ENCODE results near the gene TRPV3.

The TRPV3 gene

GRCh38 chr17:3505008-3505407 is 52.6 kb downstream of the TRPV3 start:
- DNase-seq (ENCODE audit: low spot score) = no peak
- ATAC-seq (ENCODE audit: low read depth) = no peak
- H3K27me3 ChIP-seq (ENCODE audit: insufficient read depth, poor library complexity, severe bottlenecking) = no peaks in the 10 kb centered on the region
- H3K27ac ChIP-seq (ENCODE audit: poor library complexity, severe bottlenecking) = no peak overlapping the region
- no peaks in the 10 kb centered on the region for H3K9me3 ChIP-seq (ENCODE audit: severe bottlenecking)
- no peak for TF ChIP-seq CTCF (IDR thresholded peaks at IDR 0.05; ENCODE audit: poor library complexity, severe bottlenecking)
- no peak overlapping the region for H3K4me3 ChIP-seq (ENCODE audit: severe bottlenecking)
- no peaks in the 10 kb centered on the region for H3K4me1 ChIP-seq (ENCODE audit: insufficient read depth, poor library complexity, severe bottlenecking)
- H3K36me3 ChIP-seq (ENCODE audit: low read depth) = no peaks in the 10 kb centered on the region

GRCh38 chr17:3503285-3503684 is 54.3 kb downstream of the TRPV3 start:
- DNase-seq (ENCODE audit: low spot score) (no peak), ATAC-seq (ENCODE audit: low read depth) (no peak)
- Histone ChIP-seq H3K27me3 (ENCODE audit: insufficient read depth, poor library complexity, severe bottlenecking) (no peaks in the 10 kb centered on the region), H3K4me1 (ENCODE audit: insufficient read depth, poor library complexity, severe bottlenecking) (no peaks in the 10 kb centered on the region), H3K36me3 (ENCODE audit: low read depth) (no peaks in the 10 kb centered on the region), H3K27ac (ENCODE audit: poor library complexity, severe bottlenecking) (no peak overlapping the region), H3K9me3 (ENCODE audit: severe bottlenecking) (no peaks in the 10 kb centered on the region), H3K4me3 (ENCODE audit: severe bottlenecking) (no peak overlapping the region)
- TF ChIP-seq CTCF (IDR thresholded peaks at IDR 0.05; ENCODE audit: poor library complexity, severe bottlenecking) = no peak

GRCh38 chr17:3502466-3502865 is 55.1 kb downstream of the TRPV3 start:
- no peak overlapping the region for H3K27ac ChIP-seq (ENCODE audit: poor library complexity, severe bottlenecking)
- H3K4me1 ChIP-seq (ENCODE audit: insufficient read depth, poor library complexity, severe bottlenecking) = no peaks in the 10 kb centered on the region
- no peak for ATAC-seq (ENCODE audit: low read depth)
- no peak for TF ChIP-seq CTCF (IDR thresholded peaks at IDR 0.05; ENCODE audit: poor library complexity, severe bottlenecking)
- no peaks in the 10 kb centered on the region for H3K27me3 ChIP-seq (ENCODE audit: insufficient read depth, poor library complexity, severe bottlenecking)
- H3K9me3 ChIP-seq (ENCODE audit: severe bottlenecking) = no peaks in the 10 kb centered on the region
- no peak overlapping the region for H3K4me3 ChIP-seq (ENCODE audit: severe bottlenecking)
- H3K36me3 ChIP-seq (ENCODE audit: low read depth) = no peaks in the 10 kb centered on the region
- DNase-seq (ENCODE audit: low spot score) = no peak

GRCh38 chr17:3501344-3501743 is 56.3 kb downstream of the TRPV3 start:
- H3K27me3 ChIP-seq (ENCODE audit: insufficient read depth, poor library complexity, severe bottlenecking) = no peaks in the 10 kb centered on the region
- no peak overlapping the region for H3K4me3 ChIP-seq (ENCODE audit: severe bottlenecking)
- no peaks in the 10 kb centered on the region for H3K9me3 ChIP-seq (ENCODE audit: severe bottlenecking)
- ATAC-seq (ENCODE audit: low read depth) = no peak
- H3K36me3 ChIP-seq (ENCODE audit: low read depth) = no peaks in the 10 kb centered on the region
- H3K27ac ChIP-seq (ENCODE audit: poor library complexity, severe bottlenecking) = no peak overlapping the region
- no peaks in the 10 kb centered on the region for H3K4me1 ChIP-seq (ENCODE audit: insufficient read depth, poor library complexity, severe bottlenecking)
- DNase-seq (ENCODE audit: low spot score) = no peak
- TF ChIP-seq CTCF (IDR thresholded peaks at IDR 0.05; ENCODE audit: poor library complexity, severe bottlenecking) = no peak

GRCh38 chr17:3497101-3497500 is 60.5 kb downstream of the TRPV3 start:
- no peak overlapping the region for H3K27ac ChIP-seq (ENCODE audit: poor library complexity, severe bottlenecking)
- H3K4me3 ChIP-seq (ENCODE audit: severe bottlenecking) = no peak overlapping the region
- no peaks in the 10 kb centered on the region for H3K4me1 ChIP-seq (ENCODE audit: insufficient read depth, poor library complexity, severe bottlenecking)
- DNase-seq (ENCODE audit: low spot score) (no peak), ATAC-seq (ENCODE audit: low read depth) (0 out of 3 replicates have a peak, but pooled peaks have one; percentile 23)
- TF ChIP-seq CTCF (IDR thresholded peaks at IDR 0.05; ENCODE audit: poor library complexity, severe bottlenecking) = no peak
- no peaks in the 10 kb centered on the region for H3K27me3 ChIP-seq (ENCODE audit: insufficient read depth, poor library complexity, severe bottlenecking)
- no peaks in the 10 kb centered on the region for H3K36me3 ChIP-seq (ENCODE audit: low read depth)
- no peaks in the 10 kb centered on the region for H3K9me3 ChIP-seq (ENCODE audit: severe bottlenecking)
